Keratinocyte (primary cell): ENCODE data around the gene LSM4.

Experiments used
- EZH2 ChIP-seq: IDR thresholded peaks from one replicate; pipeline ENCODE4 v1.6.1; 2012; ENCODE audit warnings: inconsistent platforms, mild to moderate bottlenecking, low read length, moderate library complexity
- TF ChIP-seq, protein P1 (sequence below), 3 experiments: IDR thresholded peaks in 1 of 3; conservative IDR thresholded peaks in 1 of 3; optimal IDR thresholded peaks in 1 of 3; 2 replicates in 2 of 3; 3 replicates in 1 of 3; pipeline versions ENCODE3 to v1.5.1; 2011; ENCODE audit warnings: low read length in 3 of 3, mild to moderate bottlenecking in 3 of 3, moderate library complexity in 2 of 3, control low read depth in 1 of 3, inconsistent platforms in 1 of 3; ENCODE audit not compliant: insufficient read depth in 2 of 3; ENCODE audit errors: extremely low read depth in 1 of 3

DNA sequence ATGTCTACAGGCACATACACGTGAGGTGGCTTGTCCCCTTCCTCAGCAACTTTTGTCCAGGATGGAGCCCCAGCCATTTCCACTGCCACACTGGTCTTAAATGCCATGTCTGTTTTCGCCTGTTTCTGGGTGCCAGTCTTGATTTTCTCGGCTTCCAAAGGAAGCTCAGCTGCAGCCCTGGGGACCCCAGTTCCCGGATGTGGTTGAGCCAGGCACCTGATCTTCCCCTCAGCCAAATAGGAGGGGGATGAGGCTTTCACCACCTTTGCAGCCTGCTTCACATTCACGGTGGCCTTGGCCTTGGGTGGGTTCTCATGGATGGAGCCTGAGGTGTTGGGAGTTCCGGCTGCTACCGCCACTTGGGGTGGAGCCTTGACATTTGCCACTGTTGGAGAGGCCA, 57.3 kb downstream of the LSM4 start:
- TF ChIP-seq, protein P1, sequence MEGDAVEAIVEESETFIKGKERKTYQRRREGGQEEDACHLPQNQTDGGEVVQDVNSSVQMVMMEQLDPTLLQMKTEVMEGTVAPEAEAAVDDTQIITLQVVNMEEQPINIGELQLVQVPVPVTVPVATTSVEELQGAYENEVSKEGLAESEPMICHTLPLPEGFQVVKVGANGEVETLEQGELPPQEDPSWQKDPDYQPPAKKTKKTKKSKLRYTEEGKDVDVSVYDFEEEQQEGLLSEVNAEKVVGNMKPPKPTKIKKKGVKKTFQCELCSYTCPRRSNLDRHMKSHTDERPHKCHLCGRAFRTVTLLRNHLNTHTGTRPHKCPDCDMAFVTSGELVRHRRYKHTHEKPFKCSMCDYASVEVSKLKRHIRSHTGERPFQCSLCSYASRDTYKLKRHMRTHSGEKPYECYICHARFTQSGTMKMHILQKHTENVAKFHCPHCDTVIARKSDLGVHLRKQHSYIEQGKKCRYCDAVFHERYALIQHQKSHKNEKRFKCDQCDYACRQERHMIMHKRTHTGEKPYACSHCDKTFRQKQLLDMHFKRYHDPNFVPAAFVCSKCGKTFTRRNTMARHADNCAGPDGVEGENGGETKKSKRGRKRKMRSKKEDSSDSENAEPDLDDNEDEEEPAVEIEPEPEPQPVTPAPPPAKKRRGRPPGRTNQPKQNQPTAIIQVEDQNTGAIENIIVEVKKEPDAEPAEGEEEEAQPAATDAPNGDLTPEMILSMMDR (optimal IDR thresholded peaks at IDR 0.05 in 1 of 3, IDR thresholded peaks at IDR 0.05 in 1 of 3, conservative IDR thresholded peaks at IDR 0.05 in 1 of 3; ENCODE audit: extremely low read depth in 1 of 3, insufficient read depth in 2 of 3, low read length in 3 of 3): no peak
- TF ChIP-seq EZH2: no peak
